GM12874 (cell line): ENCODE results near the gene ZNF148.

Experiments
- TF ChIP-seq, protein P1 (sequence below): IDR thresholded peaks from 2 replicates; pipeline ENCODE4 v1.5.1; 2011; ENCODE audit warnings: low read depth, mild to moderate bottlenecking, control low read depth, low read length, moderate library complexity; ENCODE audit not compliant: insufficient read depth

The ZNF148 gene

DNA sequence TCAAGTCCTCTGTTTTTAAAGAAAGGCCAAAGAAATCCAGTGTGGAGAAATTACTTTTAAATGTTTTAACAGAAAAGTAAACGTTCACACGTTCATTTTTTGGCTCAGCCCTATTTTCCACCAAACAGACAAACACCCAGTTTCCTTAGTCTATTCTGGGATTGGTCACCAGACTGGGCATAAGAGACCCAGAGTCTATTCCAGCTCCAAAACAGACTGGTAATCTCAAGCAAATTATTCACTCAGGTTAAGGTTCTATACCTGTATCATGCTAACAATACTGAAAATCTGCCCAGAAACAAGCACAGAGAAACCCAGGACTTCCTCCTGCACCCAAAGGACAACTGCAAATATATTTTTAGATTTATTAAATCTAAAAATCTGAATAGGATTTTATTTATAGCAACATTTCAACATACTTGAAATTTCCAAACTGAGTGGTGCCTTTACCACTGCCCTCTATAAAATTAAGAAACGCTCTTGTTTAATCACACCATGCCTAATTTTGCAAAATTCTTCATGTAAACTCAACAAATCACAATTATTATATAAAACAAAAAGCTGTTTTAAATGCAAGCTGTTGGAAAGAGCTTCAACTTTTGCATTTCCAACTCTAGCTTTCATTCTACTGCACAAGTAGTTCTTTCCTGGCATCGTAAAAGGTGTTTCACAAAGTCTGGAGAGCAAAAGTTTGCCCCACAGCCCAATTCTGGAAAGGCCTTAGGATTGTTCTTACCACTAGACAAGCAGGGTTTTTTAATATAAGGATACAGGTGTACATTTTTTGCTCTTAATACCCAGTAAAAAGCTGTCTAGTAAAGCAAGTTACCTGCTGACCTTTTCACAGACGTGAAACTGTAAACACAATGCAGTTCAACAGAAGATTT, 18.7 kb downstream of the ZNF148 start:
- TF ChIP-seq, protein P1, sequence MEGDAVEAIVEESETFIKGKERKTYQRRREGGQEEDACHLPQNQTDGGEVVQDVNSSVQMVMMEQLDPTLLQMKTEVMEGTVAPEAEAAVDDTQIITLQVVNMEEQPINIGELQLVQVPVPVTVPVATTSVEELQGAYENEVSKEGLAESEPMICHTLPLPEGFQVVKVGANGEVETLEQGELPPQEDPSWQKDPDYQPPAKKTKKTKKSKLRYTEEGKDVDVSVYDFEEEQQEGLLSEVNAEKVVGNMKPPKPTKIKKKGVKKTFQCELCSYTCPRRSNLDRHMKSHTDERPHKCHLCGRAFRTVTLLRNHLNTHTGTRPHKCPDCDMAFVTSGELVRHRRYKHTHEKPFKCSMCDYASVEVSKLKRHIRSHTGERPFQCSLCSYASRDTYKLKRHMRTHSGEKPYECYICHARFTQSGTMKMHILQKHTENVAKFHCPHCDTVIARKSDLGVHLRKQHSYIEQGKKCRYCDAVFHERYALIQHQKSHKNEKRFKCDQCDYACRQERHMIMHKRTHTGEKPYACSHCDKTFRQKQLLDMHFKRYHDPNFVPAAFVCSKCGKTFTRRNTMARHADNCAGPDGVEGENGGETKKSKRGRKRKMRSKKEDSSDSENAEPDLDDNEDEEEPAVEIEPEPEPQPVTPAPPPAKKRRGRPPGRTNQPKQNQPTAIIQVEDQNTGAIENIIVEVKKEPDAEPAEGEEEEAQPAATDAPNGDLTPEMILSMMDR: no peak

DNA sequence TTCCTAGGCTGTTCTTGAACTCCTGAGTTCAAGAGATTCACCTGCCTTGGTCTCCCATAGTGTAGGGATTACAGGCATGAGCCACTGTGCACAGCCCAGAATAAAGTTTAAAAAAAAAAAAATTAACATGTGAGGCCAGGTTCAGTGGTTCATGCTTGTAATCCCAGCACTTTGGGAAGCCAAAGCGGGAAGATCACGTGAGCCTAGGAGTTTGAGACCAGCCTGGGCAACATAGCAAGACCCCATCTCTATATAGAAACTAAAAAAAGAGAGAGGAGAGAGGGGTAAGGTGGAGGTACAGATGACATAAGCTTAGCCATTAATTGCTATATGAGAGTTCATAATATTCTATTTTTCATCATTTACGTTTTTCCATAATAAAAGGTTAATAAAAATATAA, 21.5 kb downstream of the ZNF148 start:
- TF ChIP-seq, protein P1: no peak

DNA sequence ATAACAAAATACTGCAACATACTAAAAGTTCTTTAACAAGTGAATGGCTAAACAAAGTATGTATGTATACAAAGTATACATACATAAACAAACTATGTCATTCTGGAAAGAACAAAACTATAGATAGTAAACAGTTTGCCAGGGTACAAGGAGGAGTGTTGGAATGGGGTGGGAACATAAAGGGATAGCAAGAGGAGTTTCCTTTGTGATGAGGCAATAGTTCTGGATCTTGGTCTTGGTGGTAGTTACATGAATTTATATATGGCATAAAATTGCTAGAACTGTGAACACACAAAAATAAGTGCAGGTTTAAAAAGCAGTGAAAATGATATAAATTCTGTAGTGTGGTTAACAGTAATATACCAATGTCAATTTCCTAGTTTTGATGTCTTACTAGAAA, 22.0 kb downstream of the ZNF148 start:
- TF ChIP-seq, protein P1: no peak

DNA sequence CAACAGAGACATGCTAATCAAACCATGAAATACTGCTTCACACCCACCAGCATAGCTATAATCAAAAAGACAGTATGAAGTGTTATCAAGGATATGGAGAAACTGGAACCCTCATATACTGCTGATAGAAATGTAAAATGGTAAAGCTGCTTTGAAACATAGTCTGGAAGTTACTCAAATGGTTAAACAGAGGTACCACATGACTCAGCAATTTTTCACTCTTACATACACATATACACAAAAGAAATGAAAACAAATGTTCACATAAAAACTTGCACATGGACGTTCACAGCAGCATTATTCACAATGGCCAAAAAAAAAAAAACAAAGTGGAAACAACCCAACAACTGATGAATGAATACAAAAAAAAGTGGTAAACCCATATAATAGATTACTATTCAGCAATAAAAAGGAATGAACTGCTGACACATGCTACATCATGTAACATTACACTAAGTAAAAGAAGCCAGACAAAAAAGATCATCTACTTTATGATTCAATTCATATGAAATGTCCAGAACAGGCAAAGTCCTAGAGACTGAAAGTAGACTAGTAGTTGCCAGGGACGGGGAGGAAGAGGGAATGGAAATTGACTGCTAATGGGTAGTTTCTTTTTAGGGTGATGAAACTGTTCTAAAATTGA, 23.2 kb downstream of the ZNF148 start:
- TF ChIP-seq, protein P1: no peak

DNA sequence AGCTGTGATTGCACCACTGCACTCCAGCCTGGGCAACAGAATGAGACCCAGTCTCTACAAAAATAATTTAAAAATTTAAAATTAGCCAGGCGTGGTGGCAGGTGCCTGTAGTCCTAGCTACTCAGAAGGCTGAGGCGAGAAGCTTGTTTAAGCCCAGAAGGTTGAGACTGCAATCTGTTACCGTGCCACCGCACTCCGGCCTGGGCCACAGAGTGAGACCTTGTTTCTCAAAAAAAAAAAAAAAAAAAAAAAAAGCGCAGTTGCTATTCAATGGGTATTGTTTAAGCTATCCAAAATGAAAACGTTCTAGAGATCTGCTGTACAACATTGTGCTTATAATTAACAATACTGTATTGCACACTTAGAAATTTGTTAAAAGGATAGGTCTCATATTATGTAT, 24.0 kb downstream of the ZNF148 start:
- TF ChIP-seq, protein P1: no peak

DNA sequence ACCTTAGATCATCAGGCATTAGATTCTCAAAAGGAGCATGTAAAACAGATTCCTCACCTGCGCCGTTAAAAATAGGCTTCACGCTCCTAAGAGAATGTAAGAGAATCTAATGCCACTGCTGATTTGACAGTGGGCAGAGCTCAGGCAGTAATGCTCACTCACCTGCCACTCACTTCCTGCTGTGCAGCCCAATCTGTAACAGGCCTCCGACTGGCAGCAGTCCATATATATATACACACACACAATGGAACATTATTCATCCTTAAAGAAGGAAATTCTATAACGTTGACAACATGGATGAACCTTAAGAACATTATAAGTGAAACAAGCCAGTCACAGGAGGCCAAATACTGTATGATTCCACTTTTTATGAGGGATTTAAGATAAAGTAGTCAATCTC, 24.5 kb downstream of the ZNF148 start:
- TF ChIP-seq, protein P1: no peak

DNA sequence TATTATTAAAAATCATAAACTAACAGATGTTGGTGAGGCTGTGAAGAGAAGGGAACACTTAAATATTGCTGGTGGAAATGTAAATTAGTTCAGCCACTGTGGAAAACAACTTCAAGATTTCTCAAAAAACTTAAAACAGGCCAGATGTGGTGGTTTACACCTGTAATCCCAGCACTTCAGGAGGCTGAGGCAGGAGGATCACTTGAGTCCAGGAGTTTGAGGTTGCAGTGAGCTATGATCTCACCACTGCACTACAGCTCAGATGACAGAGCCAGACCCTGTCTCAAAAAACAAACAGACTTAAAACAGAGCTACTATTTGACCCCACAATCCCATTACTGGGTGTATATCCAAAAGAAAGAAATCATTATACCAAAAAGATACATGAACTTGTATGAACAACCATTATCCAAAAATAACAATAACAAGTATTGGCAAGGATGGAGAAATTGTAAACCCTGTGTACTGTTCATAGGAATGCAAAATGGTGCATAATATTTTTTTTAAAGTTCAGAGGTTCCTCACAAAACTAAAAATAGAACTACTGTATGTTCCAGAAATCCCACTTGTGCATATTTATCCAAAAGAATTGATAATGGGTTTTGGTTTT, 25.5 kb downstream of the ZNF148 start:
- TF ChIP-seq, protein P1: no peak
